ENCODE data around the gene ISM2. TPM values are rescaled to one million over a fixed set of nuclear protein-coding genes. Genes with fewer than 3 reads are reported as not detected.

Gene ISM2
- total RNA-seq, 1 experiment from 2014 or later = 13.3 TPM

DNA sequence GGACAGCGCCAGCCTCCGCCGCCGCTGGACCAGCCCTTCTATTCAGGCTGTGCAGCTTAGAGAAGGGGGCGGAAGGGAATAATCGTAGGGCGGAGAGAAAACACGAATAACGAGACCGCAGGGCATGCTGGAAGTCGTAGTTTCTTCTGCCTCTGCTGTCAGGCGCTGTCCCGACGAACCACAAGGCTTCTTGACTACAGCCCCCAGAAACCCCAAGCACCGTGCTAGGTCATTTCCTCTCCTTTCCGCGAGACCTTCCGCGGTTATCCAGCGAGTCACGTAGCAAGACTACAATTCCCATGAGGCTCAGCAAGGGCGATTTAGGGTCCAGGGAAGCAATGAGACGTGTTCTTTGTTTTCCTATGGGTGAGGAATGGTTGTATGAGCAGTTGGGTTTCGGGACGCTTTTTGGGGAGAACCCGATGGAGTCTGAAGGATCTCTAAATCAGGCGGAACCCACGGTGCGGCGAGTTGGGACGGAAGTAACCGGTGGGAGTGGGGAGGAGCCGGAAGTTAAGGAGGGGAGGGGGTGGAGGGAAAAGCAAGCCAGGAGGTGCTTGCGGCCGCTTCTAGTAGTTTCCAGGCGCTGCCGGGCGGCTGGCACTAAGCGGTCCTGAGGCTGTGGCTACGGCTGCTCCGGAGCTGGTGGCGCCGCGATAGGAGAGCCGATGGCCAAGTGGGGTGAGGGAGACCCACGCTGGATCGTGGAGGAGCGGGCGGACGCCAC is 40.9 kb downstream of the ISM2 start, which contains the start of the genes AHSA1 and VIPAS39:
Gene AHSA1, plus strand, starts transcription at position 572 of the 727 bp plus-strand sequence. Its CDS starts 97 bp downstream, at position 669.
Gene VIPAS39, minus strand, starts transcription at position 80 of the 727 bp plus-strand sequence. CDS start 3,499 bp downstream, outside the sequence.
- H3K27ac Mint-ChIP-seq (ENCODE audit: unreplicated experiment) = peak within 1 kb of the TSS; percentile 99
- ChIA-PET CTCF (interaction anchor here (0.7 to 1.8 kb wide), 4 partner anchors 81 to 306 kb away, joined by 3 to 5 read pairs (median 4); partner anchors contain the start of genes GSTZ1, SAMD15 and TMED8), POLR2A (interaction anchor here (0.5 to 1.1 kb wide), 4 partner anchors 21 to 121 kb away, joined by 3 to 4 read pairs (median 4); partner anchors contain the start of genes SAMD15 and TMED8)
- H3K9me3 ChIP-seq = no peaks in the 10 kb centered on the region
- H3K36me3 Mint-ChIP-seq (ENCODE audit: insufficient read depth, unreplicated experiment) = peaks cover 54% of the 10 kb centered on the region
- BruUV-seq (replicated peaks) = no TSS peak
- 0 out of 2 replicates have a peak, but pooled peaks cover 3% of the 10 kb centered on the region for H3K4me1 ChIP-seq
- H3K36me3 ChIP-seq (ENCODE audit: control insufficient read depth, insufficient read depth, low read length) = 0 out of 2 replicates have a peak, but pooled peaks cover under 1% of the 10 kb centered on the region
- no peaks in the 10 kb centered on the region for H3K9me3 Mint-ChIP-seq (ENCODE audit: unreplicated experiment)
- intact Hi-C loops (cut with micrococcal nuclease; ENCODE audit: unreplicated experiment) = loop anchor here (1.0 to 5.0 kb wide), 4 partner anchors 41 to 160 kb away; partner anchors contain the start of genes GSTZ1, ISM2, POMT2 and SAMD15
- TF ChIP-seq, protein P1, sequence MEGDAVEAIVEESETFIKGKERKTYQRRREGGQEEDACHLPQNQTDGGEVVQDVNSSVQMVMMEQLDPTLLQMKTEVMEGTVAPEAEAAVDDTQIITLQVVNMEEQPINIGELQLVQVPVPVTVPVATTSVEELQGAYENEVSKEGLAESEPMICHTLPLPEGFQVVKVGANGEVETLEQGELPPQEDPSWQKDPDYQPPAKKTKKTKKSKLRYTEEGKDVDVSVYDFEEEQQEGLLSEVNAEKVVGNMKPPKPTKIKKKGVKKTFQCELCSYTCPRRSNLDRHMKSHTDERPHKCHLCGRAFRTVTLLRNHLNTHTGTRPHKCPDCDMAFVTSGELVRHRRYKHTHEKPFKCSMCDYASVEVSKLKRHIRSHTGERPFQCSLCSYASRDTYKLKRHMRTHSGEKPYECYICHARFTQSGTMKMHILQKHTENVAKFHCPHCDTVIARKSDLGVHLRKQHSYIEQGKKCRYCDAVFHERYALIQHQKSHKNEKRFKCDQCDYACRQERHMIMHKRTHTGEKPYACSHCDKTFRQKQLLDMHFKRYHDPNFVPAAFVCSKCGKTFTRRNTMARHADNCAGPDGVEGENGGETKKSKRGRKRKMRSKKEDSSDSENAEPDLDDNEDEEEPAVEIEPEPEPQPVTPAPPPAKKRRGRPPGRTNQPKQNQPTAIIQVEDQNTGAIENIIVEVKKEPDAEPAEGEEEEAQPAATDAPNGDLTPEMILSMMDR (IDR thresholded peaks at IDR 0.05; ENCODE audit: insufficient read depth in 1 of 2, low read depth in 1 of 2, low read length in 1 of 2, severe bottlenecking in 1 of 2, unreplicated experiment in 1 of 2) = no peak
- H3K4me3 ChIP-seq (ENCODE audit: low read depth, low read length) = peak within 1 kb of the TSS; percentile 98
- H3K4me1 Mint-ChIP-seq (ENCODE audit: low read depth, unreplicated experiment) = peaks cover 10% of the 10 kb centered on the region
- no peaks in the 10 kb centered on the region for H3K27me3 ChIP-seq (replicated peaks; ENCODE audit: control insufficient read depth, insufficient read depth, low read length)
- DNase-seq = peak; percentile 95 to 98
- H3K4me3 Mint-ChIP-seq (ENCODE audit: unreplicated experiment) = peak within 1 kb of the TSS; percentile 98
- no peaks in the 10 kb centered on the region for H3K27me3 Mint-ChIP-seq (ENCODE audit: insufficient read depth, unreplicated experiment)

DNA sequence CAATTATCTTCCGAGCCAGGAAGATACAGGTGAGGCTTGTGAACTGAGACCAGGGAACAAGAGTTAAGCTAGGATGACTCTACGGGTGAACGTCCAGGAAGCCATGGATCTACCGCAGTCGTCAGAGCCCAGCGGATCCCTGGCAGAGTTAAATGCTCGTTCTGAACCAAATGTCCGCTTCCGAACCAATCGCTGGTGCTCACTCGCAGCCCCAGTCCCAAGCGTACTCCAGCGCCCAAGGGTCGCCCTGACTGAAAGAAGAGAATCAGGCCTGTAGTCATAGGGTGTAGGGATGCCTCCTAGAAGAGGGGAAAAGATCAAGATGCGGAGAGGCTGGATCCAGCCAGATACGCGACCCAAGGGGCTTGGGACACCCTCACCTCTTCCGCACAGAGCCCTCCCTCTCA is 41.5 kb downstream of the ISM2 start:
- intact Hi-C loops (cut with micrococcal nuclease; ENCODE audit: unreplicated experiment) = loop anchor here (1.0 to 5.0 kb wide), 4 partner anchors 41 to 160 kb away; partner anchors contain the start of genes GSTZ1, ISM2, POMT2 and SAMD15
- TF ChIP-seq, protein P1 (IDR thresholded peaks at IDR 0.05; ENCODE audit: insufficient read depth in 1 of 2, low read depth in 1 of 2, low read length in 1 of 2, severe bottlenecking in 1 of 2, unreplicated experiment in 1 of 2) = no peak

More for the DNA sequence above, 41.5 kb downstream of the ISM2 start:
- Mint-ChIP-seq H3K27ac (ENCODE audit: unreplicated experiment) (peak overlapping the region; percentile 99), H3K36me3 (ENCODE audit: insufficient read depth, unreplicated experiment) (peaks cover 48% of the 10 kb centered on the region), H3K4me3 (ENCODE audit: unreplicated experiment) (peak overlapping the region; percentile 98), H3K9me3 (ENCODE audit: unreplicated experiment) (no peaks in the 10 kb centered on the region), H3K27me3 (ENCODE audit: insufficient read depth, unreplicated experiment) (no peaks in the 10 kb centered on the region), H3K4me1 (ENCODE audit: low read depth, unreplicated experiment) (peaks cover 10% of the 10 kb centered on the region)
- POLR2A ChIA-PET = interaction anchor here (0.5 to 1.0 kb wide), 3 partner anchors 61 to 121 kb away, joined by 3 to 4 read pairs (median 4); partner anchors contain the start of genes SAMD15 and TMED8
- no TSS peak for BruUV-seq (replicated peaks)
- CTCF ChIA-PET = interaction anchor here (0.7 kb wide), 2 partner anchors 244 to 305 kb away, joined by 3 to 4 read pairs; no protein-coding TSS in a partner anchor
- no peaks in the 10 kb centered on the region for H3K27me3 ChIP-seq (replicated peaks; ENCODE audit: control insufficient read depth, insufficient read depth, low read length)
- 0 out of 2 replicates have a peak, but pooled peaks cover 3% of the 10 kb centered on the region for H3K4me1 ChIP-seq
- DNase-seq = no peak
- no peaks in the 10 kb centered on the region for H3K9me3 ChIP-seq
- H3K36me3 ChIP-seq (ENCODE audit: control insufficient read depth, insufficient read depth, low read length) = no peaks in the 10 kb centered on the region
- peak overlapping the region; percentile 65 for H3K4me3 ChIP-seq (ENCODE audit: low read depth, low read length)

Data from Caco-2 (cell line).